Prostate gland (tissue), 2 donors: Measurements from ENCODE around the gene NKX1-1. TPM values are rescaled to one million over a fixed set of nuclear protein-coding genes. Genes with fewer than 3 reads are reported as not detected.
"Not testable (repeated sequence)": the region's sequence is repeated elsewhere in the genome, so short reads cannot be mapped to it uniquely, and the experiment has no call there.

Source experiments
- DNase-seq: peaks from one replicate; pipeline ENCODE4 v3.0.0-alpha.2; 2019; ENCODE audit warnings: low spot score
- H3K27ac ChIP-seq, 2 donors: fragments of 200-600 bp; sonication (generic); 2 replicates each; pipeline ENCODE4 v1.5.1; 2017 to 2019
- H3K27me3 ChIP-seq: fragments of 200-600 bp; sonication (generic); replicated peaks from 2 replicates; pipeline ENCODE4 v1.5.1; 2019; ENCODE audit not compliant: insufficient read depth
- H3K36me3 ChIP-seq, 2 donors: fragments of 200-600 bp; sonication (generic); 1 replicate in 1 of 2; 2 replicates in 1 of 2; pipeline versions ENCODE4 v1.5.1 to v1.8.1; 2017 to 2019
- H3K4me1 ChIP-seq: fragments of 200-600 bp; sonication (generic); replicated peaks from 2 replicates; pipeline ENCODE4 v1.5.1; 2019
- H3K4me3 ChIP-seq, 2 donors: fragments of 200-600 bp; sonication (generic); 2 replicates each; pipeline ENCODE4 v1.5.1; 2017 to 2019
- H3K9me3 ChIP-seq: fragments of 200-600 bp; sonication (generic); 2 replicates; pipeline ENCODE4 v1.5.1; 2017
- POLR2A ChIP-seq: fragments of 450-650 bp; IDR thresholded peaks from one replicate; pipeline ENCODE4 v1.6.1; 2016; ENCODE audit warnings: antibody characterized with exemption, mild to moderate bottlenecking
- POLR2AphosphoS5 ChIP-seq: sonication (generic); formaldehyde crosslinking; IDR thresholded peaks from one replicate; pipeline ENCODE4 v1.6.1; 2017; ENCODE audit warnings: antibody characterized with exemption
- WGBS: methylation state at CpG from one replicate; pipeline ENCODE4 v1.1.5; 2018; 5-methylcytosine and 5-hydroxymethylcytosine counted together
- intact Hi-C: fragments of 100-400 bp; cut with DNase I; formaldehyde crosslinking; loops from one replicate; pipeline ENCODE4 v1.14.2; 2022
- total RNA-seq, 2 donors: library from RNA; depleted of rRNA; stranded (reverse); fragments of >200 nt; gene quantifications; one replicate each; pipeline ENCODE4 v1.1.0, GENCODE V29; 2016
- TF ChIP-seq, protein P1 (sequence below), 4 experiments: fragments of 200-600 bp in 2 of 4; fragments of 450-650 bp in 2 of 4; sonication (generic) in 2 of 4; IDR thresholded peaks; 1 replicate in 3 of 4; 2 replicates in 1 of 4; pipeline ENCODE4 v1.5.1; 2016 to 2019; ENCODE audit warnings: antibody characterized with exemption in 4 of 4, mild to moderate bottlenecking in 2 of 4, moderate library complexity in 2 of 4

Gene NKX1-1
- total RNA-seq, 2 donors from 2014 or later: not detected

DNA sequence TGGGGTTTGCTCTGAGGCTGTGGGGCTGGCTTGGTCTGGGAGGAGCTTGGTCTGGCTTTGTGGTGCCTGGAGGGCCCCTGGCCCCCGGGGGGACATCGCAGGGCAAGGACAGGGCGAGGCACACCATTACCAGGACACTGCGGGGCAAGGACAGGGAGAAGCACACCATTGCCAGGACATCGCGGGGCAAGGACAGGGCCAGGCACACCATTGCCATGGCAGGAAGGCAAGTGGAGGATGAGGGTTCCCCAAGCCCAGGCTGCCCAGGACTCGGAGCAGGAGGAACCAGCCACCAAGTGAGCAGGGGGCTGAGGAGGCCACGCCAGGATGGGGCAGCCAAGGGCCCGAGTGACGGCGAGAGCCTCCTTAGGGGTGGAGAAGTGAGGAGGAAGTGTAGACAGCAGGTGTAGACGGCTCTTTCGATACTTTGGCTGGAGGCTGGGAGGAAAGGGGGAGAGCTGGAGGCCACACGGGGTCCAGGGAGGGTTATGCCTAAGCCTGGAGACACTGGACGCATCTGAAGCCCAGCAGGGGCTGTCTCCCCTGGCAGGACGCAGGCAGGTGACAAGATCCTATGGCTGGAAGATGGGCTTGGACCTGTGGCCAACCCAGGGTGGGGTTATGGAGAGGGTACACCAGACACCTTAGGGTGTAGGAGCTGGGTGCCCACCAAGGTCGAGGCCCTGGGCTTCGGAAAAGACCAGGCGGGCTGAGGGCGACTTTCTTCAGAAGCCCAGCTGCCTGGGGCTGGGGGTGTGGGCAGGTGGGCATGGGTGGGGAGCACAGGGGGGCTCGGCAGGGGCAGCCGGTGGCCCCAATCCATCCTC is 7.3 kb downstream of the NKX1-1 start:
- WGBS: 95% methylated on average over 21 of the region's 22 CpGs
- no peak overlapping the region for H3K27ac ChIP-seq
- peaks cover 47% of the 10 kb centered on the region for H3K27me3 ChIP-seq
- H3K4me3 ChIP-seq: no peak overlapping the region
- H3K36me3 ChIP-seq: no peaks in the 10 kb centered on the region
- intact Hi-C loops: no loop called here
- H3K9me3 ChIP-seq: no peaks in the 10 kb centered on the region
- TF ChIP-seq, protein P1, sequence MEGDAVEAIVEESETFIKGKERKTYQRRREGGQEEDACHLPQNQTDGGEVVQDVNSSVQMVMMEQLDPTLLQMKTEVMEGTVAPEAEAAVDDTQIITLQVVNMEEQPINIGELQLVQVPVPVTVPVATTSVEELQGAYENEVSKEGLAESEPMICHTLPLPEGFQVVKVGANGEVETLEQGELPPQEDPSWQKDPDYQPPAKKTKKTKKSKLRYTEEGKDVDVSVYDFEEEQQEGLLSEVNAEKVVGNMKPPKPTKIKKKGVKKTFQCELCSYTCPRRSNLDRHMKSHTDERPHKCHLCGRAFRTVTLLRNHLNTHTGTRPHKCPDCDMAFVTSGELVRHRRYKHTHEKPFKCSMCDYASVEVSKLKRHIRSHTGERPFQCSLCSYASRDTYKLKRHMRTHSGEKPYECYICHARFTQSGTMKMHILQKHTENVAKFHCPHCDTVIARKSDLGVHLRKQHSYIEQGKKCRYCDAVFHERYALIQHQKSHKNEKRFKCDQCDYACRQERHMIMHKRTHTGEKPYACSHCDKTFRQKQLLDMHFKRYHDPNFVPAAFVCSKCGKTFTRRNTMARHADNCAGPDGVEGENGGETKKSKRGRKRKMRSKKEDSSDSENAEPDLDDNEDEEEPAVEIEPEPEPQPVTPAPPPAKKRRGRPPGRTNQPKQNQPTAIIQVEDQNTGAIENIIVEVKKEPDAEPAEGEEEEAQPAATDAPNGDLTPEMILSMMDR (IDR thresholded peaks at IDR 0.05): no peak
- TF ChIP-seq POLR2A: no peak
- TF ChIP-seq POLR2AphosphoS5: no peak
- peaks cover 6% of the 10 kb centered on the region for H3K4me1 ChIP-seq
- no peak for DNase-seq

DNA sequence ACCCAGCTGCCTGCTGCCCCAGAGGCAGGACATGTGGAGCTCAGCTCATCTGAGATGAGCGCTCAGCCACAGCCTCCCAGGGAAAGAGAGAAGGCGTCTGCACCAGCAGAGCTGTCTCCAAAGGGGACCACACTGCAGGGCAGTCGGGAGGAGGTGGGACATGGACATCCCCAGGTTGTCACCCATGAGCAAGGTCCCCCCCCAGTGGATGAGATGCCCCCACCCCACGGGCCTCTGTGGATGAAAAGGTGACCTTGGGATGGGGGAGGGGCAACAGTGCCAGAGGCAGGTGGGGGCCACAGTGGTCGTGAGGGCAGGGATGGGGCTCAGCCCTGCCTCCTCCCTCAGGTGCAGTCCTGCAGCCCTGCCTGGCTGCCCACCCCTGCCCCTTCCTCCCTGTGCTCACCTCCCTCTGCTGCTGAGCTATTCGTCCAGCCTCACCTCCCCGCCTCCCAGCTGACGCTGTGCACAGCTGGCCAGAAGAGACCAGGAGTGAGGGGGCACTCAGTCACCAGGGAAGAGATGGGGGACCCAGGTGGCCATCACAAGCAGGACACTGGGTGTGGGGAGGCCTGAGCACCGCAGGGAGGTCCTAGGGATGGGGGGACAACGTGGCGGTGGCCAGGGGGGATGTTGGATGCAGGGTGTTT is 9.3 kb downstream of the NKX1-1 start:
- TF ChIP-seq POLR2A: no peak
- TF ChIP-seq POLR2AphosphoS5: no peak
- TF ChIP-seq, protein P1 (IDR thresholded peaks at IDR 0.05): no peak
- Histone ChIP-seq H3K4me3 (no peak overlapping the region), H3K27me3 (peaks cover 30% of the 10 kb centered on the region), H3K4me1 (no peaks in the 10 kb centered on the region), H3K27ac (no peak overlapping the region), H3K36me3 (no peaks in the 10 kb centered on the region), H3K9me3 (no peaks in the 10 kb centered on the region)
- intact Hi-C loops: no loop called here
- no peak for DNase-seq
- 96% methylated on average over 11 of the region's 11 CpGs for WGBS

DNA sequence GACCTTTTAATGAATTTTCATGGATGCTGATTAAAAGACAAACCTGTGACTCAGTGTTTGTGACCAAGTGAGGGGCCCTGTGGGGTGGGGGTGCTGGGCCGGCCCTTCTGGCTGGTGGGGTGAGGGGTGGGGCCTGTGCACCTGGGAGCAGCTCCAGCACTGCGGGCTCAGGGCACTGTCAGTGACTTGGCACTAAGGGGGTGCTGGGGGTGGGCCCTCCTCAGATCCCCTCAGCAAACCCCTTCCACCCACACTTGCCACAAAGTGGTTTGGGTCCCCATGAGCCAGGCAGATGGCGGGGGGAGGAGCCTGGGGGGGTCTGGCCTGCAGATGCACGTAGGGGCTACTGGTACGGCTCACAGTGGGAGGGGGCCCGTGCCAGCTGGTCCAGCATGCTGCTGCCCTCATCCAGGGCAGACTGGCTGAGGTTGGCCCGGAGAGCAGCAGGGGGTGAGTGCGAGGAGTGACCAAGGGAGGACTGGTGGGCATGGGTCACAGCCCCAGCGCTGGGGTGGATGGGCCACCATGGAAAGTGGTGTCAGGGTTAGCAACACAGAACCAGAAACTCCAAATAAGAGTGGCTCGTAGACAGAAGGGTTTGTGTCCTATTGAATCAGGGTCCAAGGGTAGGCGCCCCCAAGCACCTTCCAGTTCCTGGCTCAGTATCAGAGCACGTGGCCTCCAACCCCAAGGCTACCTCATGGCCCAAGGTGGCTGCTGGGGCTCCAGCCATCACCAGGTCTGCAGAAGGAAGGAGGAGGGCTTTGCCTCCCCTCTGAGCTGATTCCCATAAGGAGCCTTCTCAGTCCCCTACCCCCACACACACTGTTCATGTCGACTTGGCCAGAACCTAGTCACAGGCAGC is 10.1 kb downstream of the NKX1-1 start:
- H3K27ac ChIP-seq: no peak overlapping the region
- H3K4me1 ChIP-seq: no peaks in the 10 kb centered on the region
- no peaks in the 10 kb centered on the region for H3K9me3 ChIP-seq
- no peak overlapping the region for H3K4me3 ChIP-seq
- H3K27me3 ChIP-seq: peaks cover 22% of the 10 kb centered on the region
- no peak for DNase-seq
- TF ChIP-seq, protein P1 (IDR thresholded peaks at IDR 0.05): no peak
- TF ChIP-seq POLR2A (no peak), POLR2AphosphoS5 (no peak)
- intact Hi-C loops: no loop called here
- WGBS: 94% methylated on average over 12 of the region's 13 CpGs
- no peaks in the 10 kb centered on the region for H3K36me3 ChIP-seq

DNA sequence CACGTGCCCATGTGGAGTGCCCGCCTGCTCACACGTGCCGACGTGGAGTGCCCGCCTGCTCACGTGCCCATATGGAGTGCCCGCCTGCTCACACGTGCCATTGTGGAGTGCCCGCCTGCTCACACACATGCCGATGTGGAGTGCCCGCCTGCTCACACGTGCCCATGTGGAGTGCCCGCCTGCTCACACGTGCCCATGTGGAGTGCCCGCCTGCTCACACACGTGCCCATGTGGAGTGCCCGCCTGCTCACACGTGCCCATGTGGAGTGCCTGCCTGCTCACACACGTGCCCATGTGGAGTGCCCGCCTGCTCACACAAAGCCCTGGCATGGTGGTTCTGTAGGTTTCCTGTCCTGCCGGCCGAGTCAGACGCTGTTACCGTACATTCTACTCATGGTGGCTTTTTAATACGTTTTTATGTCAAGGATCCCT is 10.8 kb downstream of the NKX1-1 start:
- H3K36me3 ChIP-seq, H3K27ac ChIP-seq, DNase-seq, intact Hi-C loops, H3K9me3 ChIP-seq, H3K4me3 ChIP-seq, H3K4me1 ChIP-seq: not testable (repeated sequence)
- H3K27me3 ChIP-seq: peaks cover 16% of the 10 kb centered on the region
- WGBS: 97% methylated on average over 26 of the region's 26 CpGs

DNA sequence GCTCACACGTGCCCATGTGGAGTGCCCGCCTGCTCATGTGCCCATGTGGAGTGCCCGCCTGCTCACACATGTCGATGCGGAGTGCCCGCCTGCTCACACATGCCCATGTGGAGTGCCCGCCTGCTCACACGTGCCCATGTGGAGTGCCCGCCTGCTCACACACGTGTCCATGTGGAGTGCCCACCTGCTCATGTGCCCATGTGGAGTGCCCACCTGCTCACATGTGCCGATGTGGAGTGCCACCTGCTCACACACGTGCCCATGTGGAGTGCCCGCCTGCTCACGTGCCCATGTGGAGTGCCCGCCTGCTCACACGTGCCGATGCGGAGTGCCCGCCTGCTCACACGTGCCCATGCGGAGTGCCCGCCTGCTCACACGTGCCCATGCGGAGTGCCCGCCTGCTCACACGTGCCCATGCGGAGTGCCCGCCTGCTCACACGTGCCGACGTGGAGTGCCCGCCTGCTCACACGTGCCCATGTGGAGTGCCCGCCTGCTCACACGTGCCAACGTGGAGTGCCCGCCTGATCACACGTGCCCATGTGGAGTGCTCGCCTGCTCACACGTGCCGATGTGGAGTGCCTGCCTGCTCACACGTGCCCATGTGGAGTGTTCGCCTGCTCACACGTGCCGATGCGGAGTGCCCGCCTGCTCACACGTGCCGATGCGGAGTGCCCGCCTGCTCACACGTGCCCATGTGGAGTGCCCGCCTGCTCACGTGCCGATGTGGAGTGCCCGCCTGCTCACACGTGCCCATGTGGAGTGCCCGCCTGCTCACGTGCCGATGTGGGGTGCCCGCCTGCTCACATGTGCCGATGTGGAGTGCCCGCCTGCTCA is 11.5 kb downstream of the NKX1-1 start:
- WGBS: 90% methylated on average over 57 of the region's 63 CpGs
- DNase-seq, H3K9me3 ChIP-seq: not testable (repeated sequence)

More for the DNA sequence above, 11.5 kb downstream of the NKX1-1 start:
- H3K4me3 ChIP-seq, intact Hi-C loops, H3K4me1 ChIP-seq, H3K27ac ChIP-seq, H3K36me3 ChIP-seq: not testable (repeated sequence)
- H3K27me3 ChIP-seq: peaks cover 10% of the 10 kb centered on the region
